IPS DF 4.7 (cell line): Measurements from ENCODE around the gene SLC25A33.
"Not testable (repeated sequence)": the region's sequence is repeated elsewhere in the genome, so short reads cannot be mapped to it uniquely, and the experiment has no call there.

Experiments used
- DNase-seq: peaks from one replicate; pipeline ENCODE4 v3.0.0-alpha.2; 2013; ENCODE audit warnings: low spot score; ENCODE audit errors: extremely low read depth

SLC25A33 gene

GRCh38 chr1:9539829-9540550 is 725 bp downstream of the SLC25A33 start:
- DNase-seq, result no peak

GRCh38 chr1:9542430-9542829 is 3.2 kb downstream of the SLC25A33 start:
- DNase-seq, result no peak

- no peak for DNase-seq
These were observed 5.7 kb downstream of the SLC25A33 start for GRCh38 chr1:9544926-9545325.

- no peak for DNase-seq
These were observed 10.8 kb downstream of the SLC25A33 start for GRCh38 chr1:9549955-9550546.

GRCh38 chr1:9551984-9552383 is 12.7 kb downstream of the SLC25A33 start:
- DNase-seq, result no peak

GRCh38 chr1:9553736-9554144 is 14.5 kb downstream of the SLC25A33 start:
- DNase-seq, result no peak

GRCh38 chr1:9555942-9556341 is 16.7 kb downstream of the SLC25A33 start:
- DNase-seq, result no peak

- no peak for DNase-seq
These were observed 18.4 kb downstream of the SLC25A33 start for GRCh38 chr1:9557624-9558023.

GRCh38 chr1:9558271-9558945 is 19.1 kb downstream of the SLC25A33 start:
- no peak for DNase-seq

GRCh38 chr1:9558946-9559545 is 19.8 kb downstream of the SLC25A33 start:
- no peak for DNase-seq

- no peak for DNase-seq
These were observed 20.4 kb downstream of the SLC25A33 start for GRCh38 chr1:9559673-9560072.

- DNase-seq, result not testable (repeated sequence)
These were observed 20.8 kb downstream of the SLC25A33 start for GRCh38 chr1:9560090-9560489.

GRCh38 chr1:9561429-9561828 is 22.2 kb downstream of the SLC25A33 start:
- no peak for DNase-seq

- DNase-seq, result no peak
These were observed 30.0 kb downstream of the SLC25A33 start for GRCh38 chr1:9569267-9569666.

GRCh38 chr1:9570886-9571529 is 31.7 kb downstream of the SLC25A33 start:
- DNase-seq, result not testable (repeated sequence)

GRCh38 chr1:9573723-9574122 is 34.5 kb downstream of the SLC25A33 start:
- no peak for DNase-seq

- DNase-seq, result no peak
These were observed 36.2 kb downstream of the SLC25A33 start for GRCh38 chr1:9575486-9575885.

- DNase-seq, result no peak
These were observed 37.6 kb downstream of the SLC25A33 start for GRCh38 chr1:9576903-9577302.

GRCh38 chr1:9577423-9577822 is 38.2 kb downstream of the SLC25A33 start:
- DNase-seq, result no peak

GRCh38 chr1:9580942-9581341 is 41.7 kb downstream of the SLC25A33 start:
- DNase-seq, result no peak

- DNase-seq, result no peak
These were observed 47.0 kb downstream of the SLC25A33 start for GRCh38 chr1:9586147-9586766.
